ENCODE measurements around the gene TMPRSS4.

DNA sequence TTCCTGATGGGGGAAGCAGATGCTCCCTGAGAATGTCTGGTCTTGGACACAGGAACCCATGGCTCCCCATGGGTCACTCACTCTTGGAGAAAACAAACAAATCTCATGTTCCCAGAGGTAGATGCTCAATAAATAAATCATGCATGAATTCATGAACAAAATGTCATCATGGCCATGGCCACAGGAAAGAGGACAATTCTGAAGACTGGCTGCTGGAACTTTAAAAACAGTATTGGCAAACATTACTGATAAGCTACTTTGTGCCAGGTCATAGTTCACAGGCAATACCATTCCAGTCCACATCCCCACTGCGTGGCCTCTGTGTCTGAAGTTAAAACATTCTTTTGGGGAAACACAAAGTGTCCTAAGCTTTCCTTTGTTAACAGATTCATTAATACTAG lies 19.1 kb downstream of the TMPRSS4 start:
- TF ChIP-seq NR2C2 (CRISPR knock-in tag; IDR thresholded peaks at IDR 0.05) (no peak), USF2 (CRISPR knock-in tag; IDR thresholded peaks at IDR 0.05) (no peak), ATF1 (CRISPR knock-in tag; IDR thresholded peaks at IDR 0.05) (no peak), ZNF232 (CRISPR knock-in tag; IDR thresholded peaks at IDR 0.05) (no peak), IRF1 (CRISPR knock-in tag; IDR thresholded peaks at IDR 0.05) (no peak), SP1 (CRISPR knock-in tag; conservative IDR thresholded peaks at IDR 0.05) (no peak), JUN (CRISPR knock-in tag; IDR thresholded peaks at IDR 0.05) (no peak), HMGA2 (CRISPR knock-in tag; IDR thresholded peaks at IDR 0.05) (no peak), ZBTB43 (CRISPR knock-in tag; IDR thresholded peaks at IDR 0.05) (no peak), ZNF138 (CRISPR knock-in tag; conservative IDR thresholded peaks at IDR 0.05) (no peak)
- TF ChIP-seq, protein P1, sequence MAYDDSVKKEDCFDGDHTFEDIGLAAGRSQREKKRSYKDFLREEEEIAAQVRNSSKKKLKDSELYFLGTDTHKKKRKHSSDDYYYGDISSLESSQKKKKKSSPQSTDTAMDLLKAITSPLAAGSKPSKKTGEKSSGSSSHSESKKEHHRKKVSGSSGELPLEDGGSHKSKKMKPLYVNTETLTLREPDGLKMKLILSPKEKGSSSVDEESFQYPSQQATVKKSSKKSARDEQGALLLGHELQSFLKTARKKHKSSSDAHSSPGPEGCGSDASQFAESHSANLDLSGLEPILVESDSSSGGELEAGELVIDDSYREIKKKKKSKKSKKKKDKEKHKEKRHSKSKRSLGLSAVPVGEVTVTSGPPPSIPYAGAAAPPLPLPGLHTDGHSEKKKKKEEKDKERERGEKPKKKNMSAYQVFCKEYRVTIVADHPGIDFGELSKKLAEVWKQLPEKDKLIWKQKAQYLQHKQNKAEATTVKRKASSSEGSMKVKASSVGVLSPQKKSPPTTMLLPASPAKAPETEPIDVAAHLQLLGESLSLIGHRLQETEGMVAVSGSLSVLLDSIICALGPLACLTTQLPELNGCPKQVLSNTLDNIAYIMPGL (CRISPR knock-in tag; IDR thresholded peaks at IDR 0.05) = no peak
- TF ChIP-seq, protein P2, sequence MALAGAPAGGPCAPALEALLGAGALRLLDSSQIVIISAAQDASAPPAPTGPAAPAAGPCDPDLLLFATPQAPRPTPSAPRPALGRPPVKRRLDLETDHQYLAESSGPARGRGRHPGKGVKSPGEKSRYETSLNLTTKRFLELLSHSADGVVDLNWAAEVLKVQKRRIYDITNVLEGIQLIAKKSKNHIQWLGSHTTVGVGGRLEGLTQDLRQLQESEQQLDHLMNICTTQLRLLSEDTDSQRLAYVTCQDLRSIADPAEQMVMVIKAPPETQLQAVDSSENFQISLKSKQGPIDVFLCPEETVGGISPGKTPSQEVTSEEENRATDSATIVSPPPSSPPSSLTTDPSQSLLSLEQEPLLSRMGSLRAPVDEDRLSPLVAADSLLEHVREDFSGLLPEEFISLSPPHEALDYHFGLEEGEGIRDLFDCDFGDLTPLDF (CRISPR knock-in tag; IDR thresholded peaks at IDR 0.05) = no peak
- TF ChIP-seq, protein P3, sequence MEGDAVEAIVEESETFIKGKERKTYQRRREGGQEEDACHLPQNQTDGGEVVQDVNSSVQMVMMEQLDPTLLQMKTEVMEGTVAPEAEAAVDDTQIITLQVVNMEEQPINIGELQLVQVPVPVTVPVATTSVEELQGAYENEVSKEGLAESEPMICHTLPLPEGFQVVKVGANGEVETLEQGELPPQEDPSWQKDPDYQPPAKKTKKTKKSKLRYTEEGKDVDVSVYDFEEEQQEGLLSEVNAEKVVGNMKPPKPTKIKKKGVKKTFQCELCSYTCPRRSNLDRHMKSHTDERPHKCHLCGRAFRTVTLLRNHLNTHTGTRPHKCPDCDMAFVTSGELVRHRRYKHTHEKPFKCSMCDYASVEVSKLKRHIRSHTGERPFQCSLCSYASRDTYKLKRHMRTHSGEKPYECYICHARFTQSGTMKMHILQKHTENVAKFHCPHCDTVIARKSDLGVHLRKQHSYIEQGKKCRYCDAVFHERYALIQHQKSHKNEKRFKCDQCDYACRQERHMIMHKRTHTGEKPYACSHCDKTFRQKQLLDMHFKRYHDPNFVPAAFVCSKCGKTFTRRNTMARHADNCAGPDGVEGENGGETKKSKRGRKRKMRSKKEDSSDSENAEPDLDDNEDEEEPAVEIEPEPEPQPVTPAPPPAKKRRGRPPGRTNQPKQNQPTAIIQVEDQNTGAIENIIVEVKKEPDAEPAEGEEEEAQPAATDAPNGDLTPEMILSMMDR (IDR thresholded peaks at IDR 0.05) = no peak
- TF ChIP-seq, protein P4, sequence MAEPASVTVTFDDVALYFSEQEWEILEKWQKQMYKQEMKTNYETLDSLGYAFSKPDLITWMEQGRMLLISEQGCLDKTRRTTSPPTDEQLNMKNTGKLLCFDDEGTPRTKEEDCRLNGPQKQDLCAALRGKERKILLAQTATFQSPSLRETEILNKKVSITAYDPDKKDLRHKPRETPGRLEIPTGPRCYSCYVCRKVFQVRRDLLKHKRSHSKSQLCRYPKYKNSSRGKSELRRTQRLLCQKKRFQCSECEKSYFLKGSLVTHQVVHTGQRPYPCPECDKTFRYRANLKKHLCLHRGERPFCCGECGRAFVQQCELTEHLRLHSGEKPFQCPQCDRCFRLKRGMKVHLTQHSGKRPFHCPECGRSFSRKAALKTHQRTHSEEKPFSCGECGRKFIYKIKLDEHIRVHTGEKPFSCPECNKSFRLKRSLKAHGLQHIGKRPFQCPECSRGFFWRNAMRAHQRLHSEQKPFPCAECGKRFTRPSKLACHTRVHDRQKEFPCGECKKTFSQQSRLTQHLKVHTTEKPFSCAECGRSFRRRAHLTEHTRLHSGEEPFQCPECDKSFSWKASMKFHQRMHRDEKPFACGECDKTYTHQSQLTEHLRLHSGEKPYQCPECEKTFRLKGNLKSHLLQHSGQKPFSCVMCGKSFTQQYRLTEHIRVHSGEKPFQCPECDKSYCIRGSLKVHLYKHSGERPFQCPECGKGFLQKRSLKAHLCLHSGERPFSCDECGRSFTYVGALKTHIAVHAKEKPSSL (CRISPR knock-in tag; conservative IDR thresholded peaks at IDR 0.05) = no peak

Measured in WTC11 (cell line).